NT2/D1 (cell line): ENCODE data around the gene TP53I11.

Source experiments
- DNase-seq: peaks from one replicate; pipeline ENCODE4 v3.0.0-alpha.2; 2011; ENCODE audit warnings: low read depth, low spot score
- H3K27me3 ChIP-seq: 2 replicates; pipeline ENCODE4 v1.6.0; 2011; ENCODE audit warnings: mild to moderate bottlenecking; ENCODE audit not compliant: insufficient read length, insufficient read depth
- H3K36me3 ChIP-seq: 2 replicates; pipeline ENCODE4 v1.6.1; 2011; ENCODE audit warnings: mild to moderate bottlenecking, low read length, mixed read lengths; ENCODE audit not compliant: insufficient read depth, insufficient read length
- H3K4me1 ChIP-seq: 2 replicates; pipeline ENCODE4 v1.5.1; 2011; ENCODE audit not compliant: insufficient read depth, insufficient read length
- H3K4me3 ChIP-seq: 2 replicates; pipeline ENCODE4 v1.5.1; 2011; ENCODE audit warnings: low read depth; ENCODE audit not compliant: insufficient read length
- H3K9ac ChIP-seq: 2 replicates; pipeline ENCODE4 v1.6.0; 2011; ENCODE audit warnings: low read depth; ENCODE audit not compliant: insufficient read length
- H3K9me3 ChIP-seq: 2 replicates; pipeline ENCODE4 v1.5.1; 2011; ENCODE audit warnings: mild to moderate bottlenecking, low read length; ENCODE audit not compliant: insufficient read depth
- SUZ12 ChIP-seq: IDR thresholded peaks from 2 replicates; pipeline ENCODE4 v1.6.1; 2011; ENCODE audit not compliant: insufficient read length, insufficient read depth; ENCODE audit errors: extremely low read depth
- YY1 ChIP-seq: IDR thresholded peaks from 2 replicates; pipeline ENCODE4 v1.6.1; 2011; ENCODE audit not compliant: insufficient read length, insufficient read depth
- ZNF274 ChIP-seq: IDR thresholded peaks from 2 replicates; pipeline ENCODE4 v1.6.1; 2011; ENCODE audit warnings: mild to moderate bottlenecking, low read depth, low read length

TP53I11 gene

DNA sequence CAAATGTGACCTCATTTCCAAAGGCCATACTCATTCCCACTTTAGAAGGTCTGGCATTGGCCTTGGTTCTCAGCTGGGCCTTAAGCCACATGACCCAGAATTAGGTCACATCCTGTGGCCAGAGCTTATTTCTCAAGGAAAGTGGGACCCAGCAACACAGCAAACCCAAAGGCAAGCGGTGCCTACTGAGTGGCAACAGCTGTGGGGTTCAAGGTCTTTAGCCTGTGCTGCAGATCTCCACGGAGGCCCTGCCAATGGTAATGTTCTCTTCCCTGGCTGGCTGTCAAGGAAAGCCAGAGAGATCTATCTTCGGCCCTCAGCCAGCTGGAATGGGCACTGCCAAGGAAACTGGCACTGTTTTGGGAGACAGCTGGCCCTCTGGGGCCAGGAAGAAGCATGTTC, 41.5 kb upstream of the TP53I11 start:
- H3K4me1 ChIP-seq, result peaks cover 19% of the 10 kb centered on the region
- TF ChIP-seq SUZ12 (no peak), ZNF274 (no peak), YY1 (no peak)
- H3K9ac ChIP-seq, result no peak overlapping the region
- no peak for DNase-seq
- H3K36me3 ChIP-seq, result no peaks in the 10 kb centered on the region
- H3K4me3 ChIP-seq, result no peak overlapping the region
- H3K9me3 ChIP-seq, result no peaks in the 10 kb centered on the region
- H3K27me3 ChIP-seq, result peaks cover 9% of the 10 kb centered on the region

DNA sequence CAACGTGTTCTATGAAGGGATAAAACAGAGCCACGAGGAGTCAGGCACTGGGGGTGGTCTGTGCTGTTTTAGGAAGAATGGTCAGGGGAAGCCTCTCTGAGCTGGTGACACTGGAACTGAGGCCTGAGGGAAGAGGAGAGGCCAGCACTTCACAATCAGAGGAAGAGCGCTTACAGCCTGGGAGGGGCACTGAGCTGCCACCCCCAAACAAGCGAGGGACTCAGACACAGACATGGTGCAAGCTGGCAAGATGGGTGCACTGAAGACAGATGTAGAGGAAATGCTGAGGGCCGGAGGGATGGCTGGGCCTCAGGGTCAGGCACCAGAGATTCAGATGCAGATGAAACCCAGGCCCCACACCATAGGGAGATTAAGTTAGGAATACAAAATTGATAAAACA, 40.0 kb upstream of the TP53I11 start:
- H3K9me3 ChIP-seq, result no peaks in the 10 kb centered on the region
- no peak for TF ChIP-seq ZNF274
- TF ChIP-seq YY1, result no peak
- no peak for TF ChIP-seq SUZ12
- no peak for DNase-seq
- H3K4me1 ChIP-seq, result peaks cover 22% of the 10 kb centered on the region
- H3K36me3 ChIP-seq, result no peaks in the 10 kb centered on the region
- no peak overlapping the region for H3K9ac ChIP-seq
- H3K27me3 ChIP-seq, result peaks cover 9% of the 10 kb centered on the region
- H3K4me3 ChIP-seq, result no peak overlapping the region

DNA sequence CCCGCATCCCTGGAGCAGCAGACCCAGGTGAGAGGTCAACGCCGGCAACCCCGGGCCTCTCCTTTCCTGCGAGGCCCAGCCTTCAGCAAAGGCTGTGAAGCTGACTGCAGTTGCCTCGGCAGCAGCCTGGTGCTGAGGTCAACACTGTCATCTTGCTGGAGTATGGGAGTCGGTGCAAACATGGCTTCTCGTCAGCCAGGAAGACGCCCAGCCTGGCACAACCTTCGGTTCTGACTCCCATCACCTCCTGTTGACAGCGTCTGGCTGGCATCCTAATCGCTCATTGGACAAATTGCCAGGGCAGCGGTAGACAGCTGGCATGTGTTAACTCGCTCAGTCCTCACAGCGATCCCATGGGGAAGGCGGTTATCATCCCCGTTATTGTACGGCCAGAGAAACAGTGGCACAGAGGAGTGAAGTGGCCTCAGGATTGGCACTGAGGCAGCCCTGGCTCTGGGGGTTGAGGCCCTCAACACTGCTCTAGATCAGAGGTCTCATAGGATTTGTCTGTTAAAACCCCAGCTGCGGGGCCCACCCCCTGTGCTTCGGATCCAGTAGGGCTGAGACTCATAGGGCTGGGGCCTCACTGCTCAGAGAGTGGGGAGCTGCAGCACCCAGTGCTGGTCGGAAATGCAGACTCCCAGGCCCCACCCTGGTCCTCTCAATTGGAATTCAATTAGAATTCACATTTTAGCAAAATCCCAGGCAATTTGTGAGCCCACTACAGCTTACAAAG, 39.3 kb upstream of the TP53I11 start:
- H3K4me3 ChIP-seq, result no peak overlapping the region
- H3K36me3 ChIP-seq, result no peaks in the 10 kb centered on the region
- H3K9ac ChIP-seq, result no peak overlapping the region
- peaks cover 22% of the 10 kb centered on the region for H3K4me1 ChIP-seq
- TF ChIP-seq SUZ12 (no peak), YY1 (no peak), ZNF274 (no peak)
- peaks cover 9% of the 10 kb centered on the region for H3K27me3 ChIP-seq
- no peak for DNase-seq
- no peaks in the 10 kb centered on the region for H3K9me3 ChIP-seq

DNA sequence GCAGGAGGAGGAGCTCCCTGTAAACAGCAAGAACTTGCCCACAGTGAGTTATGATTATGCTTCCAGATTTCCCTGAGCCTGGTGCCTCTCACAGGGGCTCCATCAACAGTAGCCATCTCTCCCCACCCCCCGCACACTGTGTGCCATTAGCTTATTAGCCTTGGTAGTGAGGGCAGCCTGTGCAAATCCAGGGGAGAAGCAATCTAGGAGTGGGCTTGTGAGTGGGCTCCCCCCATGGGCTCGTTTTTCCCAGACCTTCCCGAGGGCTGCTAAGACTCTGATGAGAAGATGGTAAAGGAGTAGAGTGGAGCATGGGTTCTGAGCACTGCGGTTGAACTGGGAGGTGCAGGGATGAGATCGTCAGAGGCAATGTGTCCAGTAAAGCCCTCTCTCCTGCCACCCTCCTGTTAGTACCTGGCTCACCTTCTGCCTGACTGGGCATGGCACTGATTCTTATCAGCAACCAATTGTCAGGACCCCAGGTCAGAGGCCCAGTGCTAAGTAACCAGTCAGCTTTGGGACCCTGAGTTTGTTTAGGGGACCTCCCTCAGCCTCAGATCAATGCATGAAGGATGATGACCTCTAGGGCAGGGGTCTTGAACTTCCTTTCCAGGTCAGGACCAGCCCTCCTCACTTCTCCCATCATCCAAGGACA, 38.4 kb upstream of the TP53I11 start:
- H3K4me3 ChIP-seq, result no peak overlapping the region
- no peak overlapping the region for H3K9ac ChIP-seq
- TF ChIP-seq ZNF274, result no peak
- no peak for TF ChIP-seq SUZ12
- no peak for TF ChIP-seq YY1
- peaks cover 9% of the 10 kb centered on the region for H3K27me3 ChIP-seq
- H3K9me3 ChIP-seq, result no peaks in the 10 kb centered on the region
- H3K36me3 ChIP-seq, result no peaks in the 10 kb centered on the region
- H3K4me1 ChIP-seq, result peaks cover 18% of the 10 kb centered on the region
- DNase-seq, result no peak

DNA sequence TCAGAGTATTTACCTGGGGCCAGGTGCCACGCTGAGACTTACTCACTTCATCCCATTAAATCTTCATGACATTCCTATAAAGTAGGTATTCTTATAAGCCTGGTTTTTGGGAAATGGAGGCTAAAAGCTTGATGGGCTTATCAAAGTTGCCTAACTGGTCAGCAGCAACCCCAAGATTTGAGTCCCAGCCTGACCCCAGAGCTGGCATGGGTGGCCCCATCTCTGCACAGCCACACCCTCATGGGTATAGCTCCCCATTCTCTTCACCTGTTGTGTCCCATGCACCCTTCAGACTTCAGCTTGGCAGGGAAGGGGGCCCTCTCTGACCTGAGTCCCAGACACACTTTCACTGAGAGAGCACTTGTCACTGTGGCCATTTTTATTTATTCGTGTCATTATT, 37.4 kb upstream of the TP53I11 start:
- H3K36me3 ChIP-seq, result no peaks in the 10 kb centered on the region

DNA sequence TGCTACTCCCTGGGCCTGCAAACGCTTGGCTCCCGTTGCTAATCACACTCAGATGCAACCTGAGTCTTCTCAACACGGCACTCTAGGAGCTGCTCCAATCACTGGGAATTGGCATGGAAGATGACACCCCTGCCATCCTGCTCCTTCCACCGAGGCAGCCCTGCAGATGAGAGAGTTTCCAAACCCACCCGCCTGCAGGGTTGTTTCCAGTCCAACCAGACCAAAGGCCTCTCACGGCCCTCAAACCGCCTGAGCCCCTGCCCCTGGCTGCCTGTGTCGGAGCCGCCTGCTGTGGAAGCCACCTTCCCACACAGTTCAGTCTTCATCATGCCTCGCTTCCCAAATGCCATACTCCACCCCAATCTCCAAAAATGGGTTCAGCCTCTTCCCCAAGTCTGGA, 36.8 kb upstream of the TP53I11 start:
- H3K4me3 ChIP-seq, result no peak overlapping the region
- DNase-seq, result no peak
- no peak overlapping the region for H3K9ac ChIP-seq
- H3K4me1 ChIP-seq, result peaks cover 15% of the 10 kb centered on the region
- TF ChIP-seq YY1 (no peak), ZNF274 (no peak), SUZ12 (no peak)
- no peaks in the 10 kb centered on the region for H3K36me3 ChIP-seq
- H3K9me3 ChIP-seq, result no peaks in the 10 kb centered on the region
- H3K27me3 ChIP-seq, result peaks cover 9% of the 10 kb centered on the region

More for the DNA sequence above, 37.4 kb upstream of the TP53I11 start:
- DNase-seq, result no peak
- Histone ChIP-seq H3K4me3 (no peak overlapping the region), H3K4me1 (peaks cover 15% of the 10 kb centered on the region), H3K9ac (no peak overlapping the region), H3K9me3 (no peaks in the 10 kb centered on the region), H3K27me3 (peaks cover 9% of the 10 kb centered on the region)
- TF ChIP-seq SUZ12 (no peak), YY1 (no peak), ZNF274 (no peak)

DNA sequence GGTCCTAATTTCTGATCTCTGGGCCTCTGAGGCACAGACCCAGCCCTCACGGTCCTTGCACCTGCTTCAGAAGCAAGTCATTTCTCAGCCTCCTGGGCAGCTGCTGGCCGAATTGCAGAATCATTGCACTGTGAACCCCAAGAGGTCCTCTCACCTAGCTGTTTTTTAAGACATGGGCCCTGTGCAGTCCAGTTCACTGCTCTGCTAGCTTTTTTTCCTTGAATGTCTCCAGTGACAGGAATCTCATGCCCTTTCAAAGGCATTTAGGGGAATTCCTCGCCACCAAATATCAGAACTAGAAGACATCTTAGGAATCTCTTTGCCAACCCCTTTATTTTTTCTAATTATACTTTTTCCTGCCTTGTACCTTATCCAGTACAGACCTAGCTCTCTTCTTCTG, 35.6 kb upstream of the TP53I11 start:
- Histone ChIP-seq H3K36me3 (no peaks in the 10 kb centered on the region), H3K9ac (no peak overlapping the region), H3K27me3 (peaks cover 7% of the 10 kb centered on the region), H3K4me3 (no peak overlapping the region), H3K4me1 (peaks cover 19% of the 10 kb centered on the region), H3K9me3 (no peaks in the 10 kb centered on the region)
- DNase-seq, result no peak
- TF ChIP-seq SUZ12, result no peak
- no peak for TF ChIP-seq ZNF274
- TF ChIP-seq YY1, result no peak
